Ishikawa (cell line): ENCODE measurements around the gene TMX1.

ENCODE experiments used
- CEBPB ChIP-seq: IDR thresholded peaks from 2 replicates; pipeline ENCODE4 v1.6.1; 2012
- CREB1 ChIP-seq: IDR thresholded peaks from 2 replicates; pipeline ENCODE4 v1.6.1; 2012; ENCODE audit warnings: low read depth
- EGR1 ChIP-seq: IDR thresholded peaks from 2 replicates; pipeline ENCODE4 v1.6.1; 2012
- EP300 ChIP-seq: IDR thresholded peaks from 2 replicates; pipeline ENCODE4 v1.6.1; 2012; ENCODE audit warnings: borderline replicate concordance
- FOXM1 ChIP-seq: IDR thresholded peaks from 2 replicates; pipeline ENCODE4 v1.6.1; 2012; ENCODE audit warnings: low read depth, borderline replicate concordance
- NFIC ChIP-seq: IDR thresholded peaks from 2 replicates; pipeline ENCODE4 v1.6.1; 2012
- RAD21 ChIP-seq: IDR thresholded peaks from 2 replicates; pipeline ENCODE4 v1.6.1; 2012; ENCODE audit warnings: low read depth
- TAF1 ChIP-seq: IDR thresholded peaks from 2 replicates; pipeline ENCODE4 v1.6.1; 2012; ENCODE audit warnings: low read depth, mild to moderate bottlenecking
- TCF12 ChIP-seq: IDR thresholded peaks from 2 replicates; pipeline ENCODE4 v1.6.1; 2012; ENCODE audit warnings: low read depth
- TEAD4 ChIP-seq: IDR thresholded peaks from 2 replicates; pipeline ENCODE4 v1.6.1; 2012
- YY1 ChIP-seq: IDR thresholded peaks from 2 replicates; pipeline ENCODE4 v1.6.1; 2012; ENCODE audit warnings: low read depth
- ZBTB7A ChIP-seq: IDR thresholded peaks from 2 replicates; pipeline ENCODE4 v1.6.1; 2012; ENCODE audit warnings: low read depth
- TF ChIP-seq, protein P1 (sequence below): IDR thresholded peaks from 2 replicates; pipeline ENCODE4 v1.6.1; 2012; ENCODE audit warnings: low read depth, mild to moderate bottlenecking
- TF ChIP-seq, protein P2 (sequence below): IDR thresholded peaks from 2 replicates; pipeline ENCODE4 v1.6.1; 2012
- TF ChIP-seq, protein P3 (sequence below): IDR thresholded peaks from 2 replicates; pipeline ENCODE4 v1.6.1; 2012

Gene TMX1

DNA sequence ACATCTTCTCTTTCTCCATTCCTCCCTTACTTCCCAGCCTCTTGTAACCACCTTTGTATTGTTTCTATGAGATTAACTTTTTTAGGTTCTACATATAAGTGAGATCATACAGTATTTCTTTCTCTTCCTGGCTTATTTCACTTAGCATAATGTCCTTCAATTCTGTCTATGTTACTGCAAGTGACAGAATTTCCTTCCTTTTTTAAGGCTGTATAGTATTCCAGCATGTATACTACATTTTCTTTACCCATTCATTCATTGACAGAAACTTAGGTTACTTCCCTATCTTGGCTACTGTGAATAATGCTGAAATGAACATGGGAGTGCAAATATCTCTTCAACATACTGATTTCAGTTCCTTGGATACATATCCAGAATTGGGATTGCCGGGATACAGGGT is 18.2 kb downstream of the TMX1 start:
- no peak for TF ChIP-seq RAD21
- no peak for TF ChIP-seq CEBPB
- TF ChIP-seq, protein P1, sequence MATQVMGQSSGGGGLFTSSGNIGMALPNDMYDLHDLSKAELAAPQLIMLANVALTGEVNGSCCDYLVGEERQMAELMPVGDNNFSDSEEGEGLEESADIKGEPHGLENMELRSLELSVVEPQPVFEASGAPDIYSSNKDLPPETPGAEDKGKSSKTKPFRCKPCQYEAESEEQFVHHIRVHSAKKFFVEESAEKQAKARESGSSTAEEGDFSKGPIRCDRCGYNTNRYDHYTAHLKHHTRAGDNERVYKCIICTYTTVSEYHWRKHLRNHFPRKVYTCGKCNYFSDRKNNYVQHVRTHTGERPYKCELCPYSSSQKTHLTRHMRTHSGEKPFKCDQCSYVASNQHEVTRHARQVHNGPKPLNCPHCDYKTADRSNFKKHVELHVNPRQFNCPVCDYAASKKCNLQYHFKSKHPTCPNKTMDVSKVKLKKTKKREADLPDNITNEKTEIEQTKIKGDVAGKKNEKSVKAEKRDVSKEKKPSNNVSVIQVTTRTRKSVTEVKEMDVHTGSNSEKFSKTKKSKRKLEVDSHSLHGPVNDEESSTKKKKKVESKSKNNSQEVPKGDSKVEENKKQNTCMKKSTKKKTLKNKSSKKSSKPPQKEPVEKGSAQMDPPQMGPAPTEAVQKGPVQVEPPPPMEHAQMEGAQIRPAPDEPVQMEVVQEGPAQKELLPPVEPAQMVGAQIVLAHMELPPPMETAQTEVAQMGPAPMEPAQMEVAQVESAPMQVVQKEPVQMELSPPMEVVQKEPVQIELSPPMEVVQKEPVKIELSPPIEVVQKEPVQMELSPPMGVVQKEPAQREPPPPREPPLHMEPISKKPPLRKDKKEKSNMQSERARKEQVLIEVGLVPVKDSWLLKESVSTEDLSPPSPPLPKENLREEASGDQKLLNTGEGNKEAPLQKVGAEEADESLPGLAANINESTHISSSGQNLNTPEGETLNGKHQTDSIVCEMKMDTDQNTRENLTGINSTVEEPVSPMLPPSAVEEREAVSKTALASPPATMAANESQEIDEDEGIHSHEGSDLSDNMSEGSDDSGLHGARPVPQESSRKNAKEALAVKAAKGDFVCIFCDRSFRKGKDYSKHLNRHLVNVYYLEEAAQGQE = no peak
- TF ChIP-seq, protein P2, sequence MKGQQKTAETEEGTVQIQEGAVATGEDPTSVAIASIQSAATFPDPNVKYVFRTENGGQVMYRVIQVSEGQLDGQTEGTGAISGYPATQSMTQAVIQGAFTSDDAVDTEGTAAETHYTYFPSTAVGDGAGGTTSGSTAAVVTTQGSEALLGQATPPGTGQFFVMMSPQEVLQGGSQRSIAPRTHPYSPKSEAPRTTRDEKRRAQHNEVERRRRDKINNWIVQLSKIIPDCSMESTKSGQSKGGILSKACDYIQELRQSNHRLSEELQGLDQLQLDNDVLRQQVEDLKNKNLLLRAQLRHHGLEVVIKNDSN = no peak
- TF ChIP-seq NFIC = no peak
- no peak for TF ChIP-seq EP300

DNA sequence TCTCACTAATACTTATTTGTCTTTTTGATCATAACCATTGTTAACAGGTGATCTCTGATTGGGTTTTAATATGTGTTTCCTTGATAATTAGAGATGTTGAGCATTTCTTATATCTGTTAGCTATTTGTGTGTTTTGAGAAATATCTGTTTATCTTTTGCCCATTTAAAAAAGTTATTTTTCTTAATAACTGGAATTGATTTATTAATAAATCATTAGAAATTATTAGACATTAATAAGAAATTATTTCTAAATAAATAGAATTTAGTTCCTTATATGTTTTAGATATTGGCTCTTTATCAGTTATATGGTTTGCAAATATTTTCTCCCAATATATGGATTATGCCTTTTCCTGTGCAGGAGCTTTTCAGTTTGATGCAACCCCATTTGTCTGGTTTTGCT is 18.7 kb downstream of the TMX1 start:
- no peak for TF ChIP-seq TAF1
- TF ChIP-seq EP300 = no peak
- TF ChIP-seq NFIC = no peak
- TF ChIP-seq, protein P1 = no peak
- TF ChIP-seq, protein P3, sequence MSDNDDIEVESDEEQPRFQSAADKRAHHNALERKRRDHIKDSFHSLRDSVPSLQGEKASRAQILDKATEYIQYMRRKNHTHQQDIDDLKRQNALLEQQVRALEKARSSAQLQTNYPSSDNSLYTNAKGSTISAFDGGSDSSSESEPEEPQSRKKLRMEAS = no peak
- TF ChIP-seq, protein P2 = no peak
- no peak for TF ChIP-seq EGR1
- no peak for TF ChIP-seq YY1
- no peak for TF ChIP-seq RAD21

DNA sequence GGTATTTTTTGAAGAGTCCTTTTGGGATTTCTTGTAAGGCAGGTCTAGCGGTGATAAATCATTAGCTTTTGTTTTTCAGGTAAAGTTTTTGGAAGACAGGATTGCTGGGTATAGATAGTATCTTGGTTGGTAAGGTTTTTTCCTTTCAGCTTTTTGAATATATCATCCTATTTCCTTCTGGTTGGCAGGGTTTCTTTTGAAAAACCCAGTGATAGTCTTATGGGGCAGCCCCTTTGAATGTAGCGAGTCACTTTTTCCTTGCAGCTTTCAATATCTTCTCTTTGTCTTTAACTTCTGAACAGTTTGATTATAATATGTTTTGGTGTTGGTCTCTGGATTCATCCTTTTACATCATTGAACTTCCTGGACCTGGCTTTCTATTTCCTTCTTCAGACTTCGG is 20.2 kb downstream of the TMX1 start:
- no peak for TF ChIP-seq FOXM1
- no peak for TF ChIP-seq CEBPB
- TF ChIP-seq TAF1 = no peak
- TF ChIP-seq, protein P1 = no peak
- TF ChIP-seq TCF12 = no peak
- no peak for TF ChIP-seq NFIC
- TF ChIP-seq YY1 = no peak
- TF ChIP-seq, protein P3 = no peak
- TF ChIP-seq RAD21 = no peak
- no peak for TF ChIP-seq ZBTB7A
- TF ChIP-seq EGR1 = no peak
- TF ChIP-seq TEAD4 = no peak
- no peak for TF ChIP-seq CREB1
- TF ChIP-seq, protein P2 = no peak
- TF ChIP-seq EP300 = no peak

DNA sequence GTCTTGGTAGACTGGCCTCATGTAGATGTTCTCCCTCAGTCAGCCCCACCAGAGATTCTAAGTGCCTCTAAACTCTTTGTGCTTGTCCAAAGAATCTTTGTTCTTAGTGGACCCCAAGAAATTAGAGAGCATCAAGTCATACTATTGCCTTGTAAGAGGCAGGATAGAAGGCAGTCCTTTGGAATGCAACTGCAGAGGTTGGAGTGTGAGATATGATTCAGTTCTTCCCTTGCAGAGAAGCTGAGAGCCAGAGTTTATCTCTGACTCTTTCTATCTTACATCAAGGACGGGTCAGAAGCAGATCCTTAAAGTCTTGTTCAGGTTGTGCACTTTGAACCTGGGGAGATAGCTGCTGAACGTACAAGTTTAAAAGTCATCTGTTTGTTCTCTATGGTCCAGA is 21.1 kb downstream of the TMX1 start:
- no peak for TF ChIP-seq TEAD4
- TF ChIP-seq CEBPB = no peak
- no peak for TF ChIP-seq NFIC
- no peak for TF ChIP-seq EP300
- TF ChIP-seq FOXM1 = no peak

DNA sequence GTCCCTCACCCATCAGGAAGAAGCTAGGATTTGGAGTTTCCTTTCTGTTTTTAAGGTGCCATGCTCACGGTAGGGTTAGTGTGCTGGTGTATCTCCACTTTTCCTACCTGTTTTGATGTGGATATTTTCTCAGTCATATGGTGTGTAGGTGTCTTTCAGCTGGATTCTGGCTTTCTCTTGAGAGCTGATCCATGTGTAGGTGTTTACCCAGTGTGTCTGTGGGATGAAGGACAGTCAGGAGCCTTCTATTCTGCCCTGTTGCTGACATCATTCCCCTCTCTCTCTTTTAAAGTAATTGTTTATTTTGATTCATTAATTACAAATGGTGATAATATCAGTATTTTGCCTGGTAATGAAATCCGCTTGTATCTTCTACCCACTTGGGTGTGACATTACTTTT is 22.8 kb downstream of the TMX1 start:
- no peak for TF ChIP-seq ZBTB7A
- TF ChIP-seq FOXM1 = no peak
